Ovary (tissue), 9 donors: Measurements from ENCODE around the gene ADGRA1. TPM values are rescaled to one million over a fixed set of nuclear protein-coding genes. Genes with fewer than 3 reads are reported as not detected.

Experiments
- DNase-seq, 5 donors: peaks; one replicate each; pipeline ENCODE4 v3.0.0-alpha.2; 2019 to 2020
- H3K27ac ChIP-seq, 2 donors: fragments of 200-600 bp; one replicate each; pipeline versions ENCODE4 v1.5.1 to v1.8.0; 2019 to 2022
- H3K27me3 ChIP-seq: fragments of 200-600 bp; one replicate; pipeline ENCODE4 v1.8.0; 2022
- H3K36me3 ChIP-seq: fragments of 200-600 bp; sonication (generic); one replicate; pipeline ENCODE4 v1.5.1; 2019
- H3K4me1 ChIP-seq: one replicate; pipeline ENCODE4 v1.8.1; 2013; ENCODE audit warnings: mild to moderate bottlenecking, moderate library complexity; ENCODE audit not compliant: insufficient read depth
- H3K4me3 ChIP-seq: fragments of 200-600 bp; sonication (generic); one replicate; pipeline ENCODE4 v1.5.1; 2017
- H3K9me3 ChIP-seq, 2 donors: fragments of 200-600 bp in 1 of 2; sonication (generic) in 1 of 2; one replicate each; pipeline versions ENCODE4 v1.5.1 to v1.8.1; 2013 to 2019; ENCODE audit warnings: mild to moderate bottlenecking in 1 of 2, moderate library complexity in 1 of 2
- CTCF ChIP-seq, 3 donors: fragments of 450-650 bp in 2 of 3; fragments of 200-600 bp in 1 of 3; IDR thresholded peaks; one replicate each; pipeline versions ENCODE4 v1.5.1 to v1.8.0; 2016 to 2022; ENCODE audit warnings: antibody characterized with exemption in 3 of 3, mild to moderate bottlenecking in 1 of 3
- EP300 ChIP-seq: sonication (generic); formaldehyde crosslinking; IDR thresholded peaks from one replicate; pipeline ENCODE4 v1.6.1; 2017; ENCODE audit warnings: antibody characterized with exemption
- POLR2A ChIP-seq: fragments of 450-650 bp; IDR thresholded peaks from one replicate; pipeline ENCODE4 v1.6.1; 2017; ENCODE audit warnings: antibody characterized with exemption, mild to moderate bottlenecking, moderate library complexity
- WGBS, 3 donors: extraction: QIAGEN DNeasy Blood & Tissue Kit in 1 of 3; methylation state at CpG; one replicate each; pipeline versions ENCODE4 v1.1.5 to v1.1.7; 2013 to 2017; 5-methylcytosine and 5-hydroxymethylcytosine counted together
- intact Hi-C, 4 donors: fragments of 100-400 bp; cut with DNase I; formaldehyde crosslinking; loops; one replicate each; pipeline versions ENCODE4 v1.11.0 to v1.15.1; 2022 to 2023
- polyA plus RNA-seq, 2 donors: library from polyadenylated mRNA; stranded (reverse); fragments of 200-250 nt in 1 of 2; fragments of 350-450 nt in 1 of 2; fragmentation: Illumina TruSeq in 1 of 2; extraction: RNeasy Lipid Tissue Mini Kit (QIAGEN cat#74804) in 1 of 2; gene quantifications; one replicate each; pipeline ENCODE4 v1.2.3, GENCODE V29; 2013 to 2014
- total RNA-seq, 7 donors: library from RNA; depleted of rRNA in 2 of 7; stranded (reverse); fragments of >200 nt in 2 of 7; fragmentation: NEBNext Ultra II Directional in 3 of 7; extraction: Animal tissue kit (Norgen Biotek cat#: 25700) in 3 of 7; gene quantifications; one replicate each; pipeline versions ENCODE4 v1.1.0 to v1.2.4, GENCODE V29; 2016 to 2023
- donor health status: DM: no; HTN: no; CAD: no; lungs with moderate emphysema.
- donor health status: DM: no; HTN: no; CAD: no.
- donor health status: Bipolar disorder and iron deficiency.
- donor health status: DM: yes; HTN: yes; CAD: no.
- donor health status: DM: no; HTN: no; CAD: no.
- donor health status: DM: yes; HTN: yes; CAD: no.

ADGRA1 gene
- total and polyA plus RNA-seq, 9 donors: 0.07 to 0.92 (median 0.13) TPM; not detected in 5

- WGBS, 3 donors: 83 to 91% (median 87%) methylated on average over 9 of the region's 9 CpGs
- no peaks in the 10 kb centered on the region for H3K36me3 ChIP-seq
- peak in 1 of 5 donors; percentile 7 for DNase-seq
- TF ChIP-seq POLR2A (no peak), EP300 (no peak), CTCF (IDR thresholded peaks at IDR 0.05) (no peak)
- no peak overlapping the region for H3K27ac ChIP-seq
- intact Hi-C loops: loop anchor here in 3 of 4 donors (5.0 to 10.0 kb wide), 3 partner anchors 289 to 471 kb away; no protein-coding TSS in a partner anchor
- no peaks in the 10 kb centered on the region for H3K4me1 ChIP-seq
- no peaks in the 10 kb centered on the region for H3K27me3 ChIP-seq
- H3K4me3 ChIP-seq: no peak overlapping the region
- no peaks in the 10 kb centered on the region for H3K9me3 ChIP-seq
Observed at GRCh38 chr10:133125901-133126300, 38.2 kb downstream of the ADGRA1 start.

GRCh38 chr10:133126431-133127290, 38.9 kb downstream of the ADGRA1 start:
- no peaks in the 10 kb centered on the region for H3K4me1 ChIP-seq
- DNase-seq: peak in 2 of 5 donors; percentile 19 to 26
- H3K4me3 ChIP-seq: no peak overlapping the region
- 78 to 85% (median 84%) methylated on average over 54 to 57 of the region's 57 CpGs for WGBS, 3 donors
- intact Hi-C loops: loop anchor here in 3 of 4 donors (5.0 to 10.0 kb wide), 3 partner anchors 289 to 472 kb away; no protein-coding TSS in a partner anchor
- no peak for TF ChIP-seq CTCF (IDR thresholded peaks at IDR 0.05)
- no peak for TF ChIP-seq POLR2A
- no peaks in the 10 kb centered on the region for H3K36me3 ChIP-seq
- no peaks in the 10 kb centered on the region for H3K27me3 ChIP-seq
- H3K9me3 ChIP-seq: no peaks in the 10 kb centered on the region
- no peak overlapping the region for H3K27ac ChIP-seq

DNA sequence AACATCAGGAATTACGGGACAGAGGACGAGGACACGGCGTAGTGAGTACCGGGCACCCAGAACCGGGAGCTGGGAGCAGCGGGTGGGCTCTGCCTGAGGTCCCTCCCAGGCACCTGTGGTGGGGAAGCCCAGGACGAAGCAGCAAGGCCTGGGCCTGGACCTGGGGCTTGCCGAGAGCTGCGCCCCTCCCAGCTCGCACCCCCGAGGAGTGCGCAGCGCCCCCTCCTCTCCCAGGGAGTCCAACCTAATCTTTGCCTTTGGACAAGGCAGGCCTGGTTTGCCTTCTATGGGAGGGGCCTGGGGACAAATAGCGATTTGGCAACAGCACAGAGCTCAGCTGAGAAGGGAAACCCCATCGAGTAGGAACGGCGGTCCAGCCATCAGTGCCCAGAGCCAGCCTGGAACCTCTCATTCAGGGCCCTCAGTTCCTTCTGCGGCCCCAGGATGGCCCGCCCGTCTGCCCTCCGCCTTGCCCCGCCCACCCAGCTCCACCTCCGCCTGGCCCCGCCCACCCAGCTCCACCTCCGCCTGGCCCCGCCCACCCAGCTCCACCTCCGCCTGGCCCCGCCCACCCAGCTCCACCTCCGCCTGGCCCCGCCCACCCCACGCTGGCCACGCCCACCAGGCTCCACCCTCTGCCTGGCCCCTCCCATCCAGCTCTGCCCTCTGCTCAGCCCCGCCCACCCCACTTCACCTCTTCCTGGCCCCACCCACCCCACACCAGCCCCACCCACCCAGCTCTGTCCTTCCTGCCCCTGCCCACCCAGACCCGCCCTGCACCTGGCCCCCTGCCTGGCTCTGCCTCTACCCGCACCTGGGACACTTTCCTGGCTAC, 39.8 kb downstream of the ADGRA1 start:
- 68 to 81% (median 77%) methylated on average over 28 to 36 of the region's 36 CpGs for WGBS, 3 donors
- Histone ChIP-seq H3K27me3 (no peaks in the 10 kb centered on the region), H3K9me3 (no peaks in the 10 kb centered on the region), H3K4me1 (no peaks in the 10 kb centered on the region), H3K36me3 (no peaks in the 10 kb centered on the region), H3K4me3 (no peak overlapping the region), H3K27ac (no peak overlapping the region)
- intact Hi-C loops: loop anchor here in 3 of 4 donors (5.0 to 10.0 kb wide), 3 partner anchors 290 to 473 kb away; no protein-coding TSS in a partner anchor
- TF ChIP-seq EP300 (no peak), CTCF (IDR thresholded peaks at IDR 0.05) (no peak), POLR2A (no peak)
- peak in 2 of 5 donors; percentile 13 to 26 for DNase-seq
